Measurements from ENCODE around the gene SART1. TPM values are rescaled to one million over a fixed set of nuclear protein-coding genes. Genes with fewer than 3 reads are reported as not detected.

Gene SART1
- total RNA-seq, 3 donors from 2014 or later: 55.2 to 68.5 (median 55.9) TPM

- Histone ChIP-seq H3K4me1 (no peaks in the 10 kb centered on the region), H3K36me3 (no peaks in the 10 kb centered on the region), H3K4me3 (no peak overlapping the region), H3K27ac (no peak overlapping the region), H3K27me3 (no peaks in the 10 kb centered on the region), H3K9me3 (no peaks in the 10 kb centered on the region)
- no peak for DNase-seq (ENCODE audit: low spot score in 2 of 2)
- TF ChIP-seq POLR2AphosphoS5 (IDR thresholded peaks at IDR 0.05) (no peak), CTCF (IDR thresholded peaks at IDR 0.05) (no peak), POLR2A (IDR thresholded peaks at IDR 0.05) (no peak)
- intact Hi-C loops (cut with DNase I; ENCODE audit: low total_unique reads): no loop called here
Observed at GRCh38 chr11:65981972-65982823, 20.7 kb downstream of the SART1 start.

GRCh38 chr11:65982824-65983588 is 21.5 kb downstream of the SART1 start:
- Histone ChIP-seq H3K4me3 (no peak overlapping the region), H3K27me3 (no peaks in the 10 kb centered on the region), H3K27ac (no peak overlapping the region), H3K4me1 (no peaks in the 10 kb centered on the region), H3K9me3 (no peaks in the 10 kb centered on the region), H3K36me3 (no peaks in the 10 kb centered on the region)
- DNase-seq (ENCODE audit: low spot score in 2 of 2): no peak
- intact Hi-C loops (cut with DNase I; ENCODE audit: low total_unique reads): no loop called here
- TF ChIP-seq POLR2AphosphoS5 (IDR thresholded peaks at IDR 0.05) (no peak), POLR2A (IDR thresholded peaks at IDR 0.05) (no peak), CTCF (IDR thresholded peaks at IDR 0.05) (no peak)

GRCh38 chr11:65983589-65983987 is 22.1 kb downstream of the SART1 start:
- H3K27ac ChIP-seq: no peak overlapping the region
- H3K9me3 ChIP-seq: no peaks in the 10 kb centered on the region
- no peak for DNase-seq (ENCODE audit: low spot score in 2 of 2)
- no peak overlapping the region for H3K4me3 ChIP-seq
- H3K27me3 ChIP-seq: no peaks in the 10 kb centered on the region
- no peaks in the 10 kb centered on the region for H3K36me3 ChIP-seq
- intact Hi-C loops (cut with DNase I; ENCODE audit: low total_unique reads): no loop called here
- TF ChIP-seq POLR2A (IDR thresholded peaks at IDR 0.05): no peak
- no peak for TF ChIP-seq CTCF (IDR thresholded peaks at IDR 0.05)
- no peak for TF ChIP-seq POLR2AphosphoS5 (IDR thresholded peaks at IDR 0.05)
- H3K4me1 ChIP-seq: no peaks in the 10 kb centered on the region

- intact Hi-C loops (cut with DNase I; ENCODE audit: low total_unique reads): no loop called here
- Histone ChIP-seq H3K27ac (no peak overlapping the region), H3K4me1 (no peaks in the 10 kb centered on the region), H3K36me3 (no peaks in the 10 kb centered on the region), H3K4me3 (no peak overlapping the region), H3K9me3 (no peaks in the 10 kb centered on the region), H3K27me3 (no peaks in the 10 kb centered on the region)
- no peak for DNase-seq (ENCODE audit: low spot score in 2 of 2)
- TF ChIP-seq POLR2A (IDR thresholded peaks at IDR 0.05): no peak
- TF ChIP-seq POLR2AphosphoS5 (IDR thresholded peaks at IDR 0.05): no peak
- TF ChIP-seq CTCF (IDR thresholded peaks at IDR 0.05): no peak
Observed at GRCh38 chr11:65987336-65987735, 25.8 kb downstream of the SART1 start.

Measured in breast epithelium (tissue), 4 donors.